WTC11 (cell line): ENCODE results near the gene QPCTL. TPM values are rescaled to one million over a fixed set of nuclear protein-coding genes. Genes with fewer than 3 reads are reported as not detected.

Experiments used
- ELF4 ChIP-seq: sonication (generic); formaldehyde crosslinking; IDR thresholded peaks from 2 replicates; pipeline ENCODE4 v1.8.1; 2022; ENCODE audit warnings: low read depth, mild to moderate bottlenecking, moderate library complexity, missing genetic modification reagents
- ESRRA ChIP-seq: sonication (generic); formaldehyde crosslinking; IDR thresholded peaks from 2 replicates; pipeline ENCODE4 v1.8.1; 2022; ENCODE audit warnings: mild to moderate bottlenecking, missing genetic modification reagents, borderline replicate concordance
- FOXP1 ChIP-seq: sonication (generic); formaldehyde crosslinking; IDR thresholded peaks from 2 replicates; pipeline ENCODE4 v1.8.0; 2022; ENCODE audit warnings: missing genetic modification reagents, mild to moderate bottlenecking, moderate library complexity, borderline replicate concordance
- HMGA2 ChIP-seq: fragments of 250-450 bp; sonication (Bioruptor Pico); IDR thresholded peaks from 2 replicates; pipeline ENCODE4 v1.4.0; 2021; ENCODE audit warnings: mild to moderate bottlenecking, moderate library complexity
- IRF2 ChIP-seq: sonication (generic); formaldehyde crosslinking; IDR thresholded peaks from 2 replicates; pipeline ENCODE4 v1.8.0; 2022; ENCODE audit warnings: low read depth, missing genetic modification reagents, borderline replicate concordance
- JAZF1 ChIP-seq: fragments of 250-450 bp; sonication (Bioruptor Pico); IDR thresholded peaks from 2 replicates; pipeline ENCODE4 v1.9.0; 2021; ENCODE audit warnings: moderate library complexity, mild to moderate bottlenecking, inconsistent platforms
- JUN ChIP-seq: sonication (generic); formaldehyde crosslinking; IDR thresholded peaks from 2 replicates; pipeline ENCODE4 v1.8.0; 2023; ENCODE audit warnings: mild to moderate bottlenecking, missing genetic modification reagents
- NFE2L1 ChIP-seq: sonication (generic); formaldehyde crosslinking; IDR thresholded peaks from 2 replicates; pipeline ENCODE4 v1.8.1; 2023; ENCODE audit warnings: missing genetic modification reagents
- OVOL2 ChIP-seq: fragments of 250-450 bp; sonication (Bioruptor Pico); IDR thresholded peaks from 2 replicates; pipeline ENCODE4 v1.9.0; 2021; ENCODE audit warnings: mild to moderate bottlenecking, borderline replicate concordance
- PRRX2 ChIP-seq: fragments of 250-450 bp; sonication (Bioruptor Pico); IDR thresholded peaks from 2 replicates; pipeline ENCODE4 v1.8.0; 2021; ENCODE audit warnings: mild to moderate bottlenecking
- RELA ChIP-seq: sonication (generic); formaldehyde crosslinking; IDR thresholded peaks from 2 replicates; pipeline ENCODE4 v1.8.1; 2022; ENCODE audit warnings: missing genetic modification reagents, mild to moderate bottlenecking, borderline replicate concordance
- SMAD3 ChIP-seq: sonication (generic); formaldehyde crosslinking; IDR thresholded peaks from 2 replicates; pipeline ENCODE4 v1.8.0; 2022; ENCODE audit warnings: missing genetic modification reagents, mild to moderate bottlenecking, borderline replicate concordance
- TP53 ChIP-seq: sonication (generic); formaldehyde crosslinking; IDR thresholded peaks from 2 replicates; pipeline ENCODE4 v1.8.1; 2023; ENCODE audit warnings: mild to moderate bottlenecking, missing genetic modification reagents
- ZNF232 ChIP-seq: sonication (generic); formaldehyde crosslinking; IDR thresholded peaks from 2 replicates; pipeline ENCODE4 v1.8.0; 2022; ENCODE audit warnings: mild to moderate bottlenecking, missing genetic modification reagents
- ZNF317 ChIP-seq: sonication (generic); formaldehyde crosslinking; IDR thresholded peaks from 2 replicates; pipeline ENCODE4 v1.8.1; 2023; ENCODE audit warnings: low read depth, mild to moderate bottlenecking, moderate library complexity, missing genetic modification reagents, borderline replicate concordance
- ZNF396 ChIP-seq: fragments of 250-450 bp; sonication (Bioruptor Pico); IDR thresholded peaks from 2 replicates; pipeline ENCODE4 v1.8.0; 2021; ENCODE audit warnings: mild to moderate bottlenecking, moderate library complexity, borderline replicate concordance
- ZNF416 ChIP-seq: fragments of 250-450 bp; sonication (Bioruptor Pico); IDR thresholded peaks from 2 replicates; pipeline ENCODE4 v1.9.0; 2021; ENCODE audit warnings: mild to moderate bottlenecking, inconsistent platforms
- total RNA-seq: library from RNA; stranded (reverse); gene quantifications from 3 replicates; pipeline ENCODE4 v1.2.3, GENCODE V29; 2021
- TF ChIP-seq, protein P1 (sequence below): fragments of 250-450 bp; sonication (Bioruptor Pico); IDR thresholded peaks from 2 replicates; pipeline ENCODE4 v1.9.0; 2021; ENCODE audit warnings: mild to moderate bottlenecking
- TF ChIP-seq, protein P2 (sequence below): sonication (generic); formaldehyde crosslinking; IDR thresholded peaks from 2 replicates; pipeline ENCODE4 v1.8.0; 2022; ENCODE audit warnings: missing genetic modification reagents
- TF ChIP-seq, protein P3 (sequence below): fragments of 200-600 bp; IDR thresholded peaks from 2 replicates; pipeline ENCODE4 v1.8.0; 2022; ENCODE audit warnings: antibody characterized with exemption
- TF ChIP-seq, protein P4 (sequence below): sonication (generic); formaldehyde crosslinking; IDR thresholded peaks from 2 replicates; pipeline ENCODE4 v1.8.0; 2023; ENCODE audit warnings: missing genetic modification reagents
- TF ChIP-seq, protein P5 (sequence below): sonication (generic); formaldehyde crosslinking; IDR thresholded peaks from 2 replicates; pipeline ENCODE4 v1.8.0; 2022; ENCODE audit warnings: mild to moderate bottlenecking, missing genetic modification reagents
- TF ChIP-seq, protein P6 (sequence below): sonication (generic); formaldehyde crosslinking; IDR thresholded peaks from 2 replicates; pipeline ENCODE4 v1.8.1; 2022; ENCODE audit warnings: low read depth, missing genetic modification reagents, borderline replicate concordance
- TF ChIP-seq, protein P7 (sequence below): fragments of 250-450 bp; sonication (Bioruptor Pico); conservative IDR thresholded peaks from 2 replicates; pipeline ENCODE4 v1.9.0; 2021; ENCODE audit warnings: mild to moderate bottlenecking

Gene QPCTL
- total RNA-seq, 1 experiment from 2014 or later = 33.3 TPM

DNA sequence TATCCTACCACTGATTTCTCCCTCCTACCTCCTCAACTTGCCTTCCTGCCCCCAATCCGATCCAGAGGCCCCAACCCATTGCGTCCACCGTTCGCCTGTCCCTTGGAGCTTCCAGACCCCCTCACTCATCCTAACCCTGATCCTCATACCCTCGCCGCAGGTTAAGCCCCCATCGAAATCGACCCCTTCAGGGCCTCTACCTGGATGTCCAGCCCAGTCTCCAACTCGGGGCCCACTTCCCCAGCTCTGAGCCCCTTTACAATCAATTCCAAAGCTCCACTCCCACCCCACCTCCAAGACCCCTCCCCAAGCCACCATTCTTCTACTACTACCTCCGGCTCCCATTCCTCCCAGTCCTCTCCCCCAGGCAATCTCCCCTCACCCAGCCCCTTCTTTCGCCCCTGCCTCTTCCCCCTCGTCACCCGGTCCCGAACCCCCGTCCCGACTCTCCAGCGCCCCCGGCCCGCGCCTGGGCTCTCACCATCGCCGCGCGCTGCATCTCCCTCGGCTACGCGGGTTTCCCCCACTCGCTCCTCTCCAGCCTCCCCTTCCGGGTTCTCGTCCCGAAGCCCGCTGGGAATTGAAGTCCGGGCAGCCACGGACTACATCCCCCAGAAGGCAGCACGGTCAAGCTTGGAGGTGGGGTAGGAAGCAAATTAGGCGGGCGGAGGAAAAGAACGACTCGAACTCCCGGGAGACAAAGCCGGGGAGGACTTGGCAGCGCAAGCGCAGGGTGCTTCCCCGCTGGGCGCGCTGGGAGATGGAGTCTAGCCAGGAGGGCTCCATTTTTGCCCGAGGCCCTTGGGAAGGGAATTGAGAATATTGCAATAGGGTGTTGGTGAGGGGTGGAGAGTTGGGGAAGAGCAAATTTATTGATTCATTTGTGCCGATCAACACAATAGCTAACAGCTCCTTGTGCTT, 38.2 kb downstream of the QPCTL start, which contains the start of gene FBXO46 (continued):
- TF ChIP-seq, protein P1, sequence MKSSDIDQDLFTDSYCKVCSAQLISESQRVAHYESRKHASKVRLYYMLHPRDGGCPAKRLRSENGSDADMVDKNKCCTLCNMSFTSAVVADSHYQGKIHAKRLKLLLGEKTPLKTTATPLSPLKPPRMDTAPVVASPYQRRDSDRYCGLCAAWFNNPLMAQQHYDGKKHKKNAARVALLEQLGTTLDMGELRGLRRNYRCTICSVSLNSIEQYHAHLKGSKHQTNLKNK = no peak
- TF ChIP-seq, protein P2, sequence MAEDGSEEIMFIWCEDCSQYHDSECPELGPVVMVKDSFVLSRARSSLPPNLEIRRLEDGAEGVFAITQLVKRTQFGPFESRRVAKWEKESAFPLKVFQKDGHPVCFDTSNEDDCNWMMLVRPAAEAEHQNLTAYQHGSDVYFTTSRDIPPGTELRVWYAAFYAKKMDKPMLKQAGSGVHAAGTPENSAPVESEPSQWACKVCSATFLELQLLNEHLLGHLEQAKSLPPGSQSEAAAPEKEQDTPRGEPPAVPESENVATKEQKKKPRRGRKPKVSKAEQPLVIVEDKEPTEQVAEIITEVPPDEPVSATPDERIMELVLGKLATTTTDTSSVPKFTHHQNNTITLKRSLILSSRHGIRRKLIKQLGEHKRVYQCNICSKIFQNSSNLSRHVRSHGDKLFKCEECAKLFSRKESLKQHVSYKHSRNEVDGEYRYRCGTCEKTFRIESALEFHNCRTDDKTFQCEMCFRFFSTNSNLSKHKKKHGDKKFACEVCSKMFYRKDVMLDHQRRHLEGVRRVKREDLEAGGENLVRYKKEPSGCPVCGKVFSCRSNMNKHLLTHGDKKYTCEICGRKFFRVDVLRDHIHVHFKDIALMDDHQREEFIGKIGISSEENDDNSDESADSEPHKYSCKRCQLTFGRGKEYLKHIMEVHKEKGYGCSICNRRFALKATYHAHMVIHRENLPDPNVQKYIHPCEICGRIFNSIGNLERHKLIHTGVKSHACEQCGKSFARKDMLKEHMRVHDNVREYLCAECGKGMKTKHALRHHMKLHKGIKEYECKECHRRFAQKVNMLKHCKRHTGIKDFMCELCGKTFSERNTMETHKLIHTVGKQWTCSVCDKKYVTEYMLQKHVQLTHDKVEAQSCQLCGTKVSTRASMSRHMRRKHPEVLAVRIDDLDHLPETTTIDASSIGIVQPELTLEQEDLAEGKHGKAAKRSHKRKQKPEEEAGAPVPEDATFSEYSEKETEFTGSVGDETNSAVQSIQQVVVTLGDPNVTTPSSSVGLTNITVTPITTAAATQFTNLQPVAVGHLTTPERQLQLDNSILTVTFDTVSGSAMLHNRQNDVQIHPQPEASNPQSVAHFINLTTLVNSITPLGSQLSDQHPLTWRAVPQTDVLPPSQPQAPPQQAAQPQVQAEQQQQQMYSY (CRISPR knock-in tag) = no peak; the same call in 1 of the 2 replicates
- no peak for TF ChIP-seq HMGA2
- TF ChIP-seq, protein P3, sequence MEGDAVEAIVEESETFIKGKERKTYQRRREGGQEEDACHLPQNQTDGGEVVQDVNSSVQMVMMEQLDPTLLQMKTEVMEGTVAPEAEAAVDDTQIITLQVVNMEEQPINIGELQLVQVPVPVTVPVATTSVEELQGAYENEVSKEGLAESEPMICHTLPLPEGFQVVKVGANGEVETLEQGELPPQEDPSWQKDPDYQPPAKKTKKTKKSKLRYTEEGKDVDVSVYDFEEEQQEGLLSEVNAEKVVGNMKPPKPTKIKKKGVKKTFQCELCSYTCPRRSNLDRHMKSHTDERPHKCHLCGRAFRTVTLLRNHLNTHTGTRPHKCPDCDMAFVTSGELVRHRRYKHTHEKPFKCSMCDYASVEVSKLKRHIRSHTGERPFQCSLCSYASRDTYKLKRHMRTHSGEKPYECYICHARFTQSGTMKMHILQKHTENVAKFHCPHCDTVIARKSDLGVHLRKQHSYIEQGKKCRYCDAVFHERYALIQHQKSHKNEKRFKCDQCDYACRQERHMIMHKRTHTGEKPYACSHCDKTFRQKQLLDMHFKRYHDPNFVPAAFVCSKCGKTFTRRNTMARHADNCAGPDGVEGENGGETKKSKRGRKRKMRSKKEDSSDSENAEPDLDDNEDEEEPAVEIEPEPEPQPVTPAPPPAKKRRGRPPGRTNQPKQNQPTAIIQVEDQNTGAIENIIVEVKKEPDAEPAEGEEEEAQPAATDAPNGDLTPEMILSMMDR = no peak
- TF ChIP-seq, protein P4, sequence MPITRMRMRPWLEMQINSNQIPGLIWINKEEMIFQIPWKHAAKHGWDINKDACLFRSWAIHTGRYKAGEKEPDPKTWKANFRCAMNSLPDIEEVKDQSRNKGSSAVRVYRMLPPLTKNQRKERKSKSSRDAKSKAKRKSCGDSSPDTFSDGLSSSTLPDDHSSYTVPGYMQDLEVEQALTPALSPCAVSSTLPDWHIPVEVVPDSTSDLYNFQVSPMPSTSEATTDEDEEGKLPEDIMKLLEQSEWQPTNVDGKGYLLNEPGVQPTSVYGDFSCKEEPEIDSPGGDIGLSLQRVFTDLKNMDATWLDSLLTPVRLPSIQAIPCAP (CRISPR knock-in tag) = no peak
- TF ChIP-seq JAZF1 (CRISPR knock-in tag) = no peak
- TF ChIP-seq, protein P5, sequence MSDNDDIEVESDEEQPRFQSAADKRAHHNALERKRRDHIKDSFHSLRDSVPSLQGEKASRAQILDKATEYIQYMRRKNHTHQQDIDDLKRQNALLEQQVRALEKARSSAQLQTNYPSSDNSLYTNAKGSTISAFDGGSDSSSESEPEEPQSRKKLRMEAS (CRISPR knock-in tag) = peak; percentile 62
- no peak for TF ChIP-seq RELA (CRISPR knock-in tag)
- no peak for TF ChIP-seq ZNF317
- TF ChIP-seq ESRRA = no peak
- no peak for TF ChIP-seq PRRX2 (CRISPR knock-in tag)
- TF ChIP-seq JUN (CRISPR knock-in tag) = no peak
- TF ChIP-seq IRF2 = no peak
- no peak for TF ChIP-seq TP53 (CRISPR knock-in tag)
- TF ChIP-seq, protein P6, sequence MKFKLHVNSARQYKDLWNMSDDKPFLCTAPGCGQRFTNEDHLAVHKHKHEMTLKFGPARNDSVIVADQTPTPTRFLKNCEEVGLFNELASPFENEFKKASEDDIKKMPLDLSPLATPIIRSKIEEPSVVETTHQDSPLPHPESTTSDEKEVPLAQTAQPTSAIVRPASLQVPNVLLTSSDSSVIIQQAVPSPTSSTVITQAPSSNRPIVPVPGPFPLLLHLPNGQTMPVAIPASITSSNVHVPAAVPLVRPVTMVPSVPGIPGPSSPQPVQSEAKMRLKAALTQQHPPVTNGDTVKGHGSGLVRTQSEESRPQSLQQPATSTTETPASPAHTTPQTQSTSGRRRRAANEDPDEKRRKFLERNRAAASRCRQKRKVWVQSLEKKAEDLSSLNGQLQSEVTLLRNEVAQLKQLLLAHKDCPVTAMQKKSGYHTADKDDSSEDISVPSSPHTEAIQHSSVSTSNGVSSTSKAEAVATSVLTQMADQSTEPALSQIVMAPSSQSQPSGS (CRISPR knock-in tag) = no peak
- no peak; the same call in 1 of the 2 replicates for TF ChIP-seq NFE2L1 (CRISPR knock-in tag)
- TF ChIP-seq ZNF416 (CRISPR knock-in tag) = no peak
- no peak for TF ChIP-seq FOXP1
- 0 out of 2 replicates have a peak, but pooled peaks have one; percentile 30 for TF ChIP-seq ZNF232 (CRISPR knock-in tag)
- TF ChIP-seq OVOL2 = no peak
- TF ChIP-seq, protein P7, sequence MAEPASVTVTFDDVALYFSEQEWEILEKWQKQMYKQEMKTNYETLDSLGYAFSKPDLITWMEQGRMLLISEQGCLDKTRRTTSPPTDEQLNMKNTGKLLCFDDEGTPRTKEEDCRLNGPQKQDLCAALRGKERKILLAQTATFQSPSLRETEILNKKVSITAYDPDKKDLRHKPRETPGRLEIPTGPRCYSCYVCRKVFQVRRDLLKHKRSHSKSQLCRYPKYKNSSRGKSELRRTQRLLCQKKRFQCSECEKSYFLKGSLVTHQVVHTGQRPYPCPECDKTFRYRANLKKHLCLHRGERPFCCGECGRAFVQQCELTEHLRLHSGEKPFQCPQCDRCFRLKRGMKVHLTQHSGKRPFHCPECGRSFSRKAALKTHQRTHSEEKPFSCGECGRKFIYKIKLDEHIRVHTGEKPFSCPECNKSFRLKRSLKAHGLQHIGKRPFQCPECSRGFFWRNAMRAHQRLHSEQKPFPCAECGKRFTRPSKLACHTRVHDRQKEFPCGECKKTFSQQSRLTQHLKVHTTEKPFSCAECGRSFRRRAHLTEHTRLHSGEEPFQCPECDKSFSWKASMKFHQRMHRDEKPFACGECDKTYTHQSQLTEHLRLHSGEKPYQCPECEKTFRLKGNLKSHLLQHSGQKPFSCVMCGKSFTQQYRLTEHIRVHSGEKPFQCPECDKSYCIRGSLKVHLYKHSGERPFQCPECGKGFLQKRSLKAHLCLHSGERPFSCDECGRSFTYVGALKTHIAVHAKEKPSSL (CRISPR knock-in tag) = no peak
- TF ChIP-seq ZNF396 (CRISPR knock-in tag) = no peak
- TF ChIP-seq ELF4 (CRISPR knock-in tag) = no peak
- TF ChIP-seq SMAD3 (CRISPR knock-in tag) = no peak
